ENCODE measurements around the gene SLITRK4. TPM values are rescaled to one million over a fixed set of nuclear protein-coding genes. Genes with fewer than 3 reads are reported as not detected.

SLITRK4 gene, protein sequence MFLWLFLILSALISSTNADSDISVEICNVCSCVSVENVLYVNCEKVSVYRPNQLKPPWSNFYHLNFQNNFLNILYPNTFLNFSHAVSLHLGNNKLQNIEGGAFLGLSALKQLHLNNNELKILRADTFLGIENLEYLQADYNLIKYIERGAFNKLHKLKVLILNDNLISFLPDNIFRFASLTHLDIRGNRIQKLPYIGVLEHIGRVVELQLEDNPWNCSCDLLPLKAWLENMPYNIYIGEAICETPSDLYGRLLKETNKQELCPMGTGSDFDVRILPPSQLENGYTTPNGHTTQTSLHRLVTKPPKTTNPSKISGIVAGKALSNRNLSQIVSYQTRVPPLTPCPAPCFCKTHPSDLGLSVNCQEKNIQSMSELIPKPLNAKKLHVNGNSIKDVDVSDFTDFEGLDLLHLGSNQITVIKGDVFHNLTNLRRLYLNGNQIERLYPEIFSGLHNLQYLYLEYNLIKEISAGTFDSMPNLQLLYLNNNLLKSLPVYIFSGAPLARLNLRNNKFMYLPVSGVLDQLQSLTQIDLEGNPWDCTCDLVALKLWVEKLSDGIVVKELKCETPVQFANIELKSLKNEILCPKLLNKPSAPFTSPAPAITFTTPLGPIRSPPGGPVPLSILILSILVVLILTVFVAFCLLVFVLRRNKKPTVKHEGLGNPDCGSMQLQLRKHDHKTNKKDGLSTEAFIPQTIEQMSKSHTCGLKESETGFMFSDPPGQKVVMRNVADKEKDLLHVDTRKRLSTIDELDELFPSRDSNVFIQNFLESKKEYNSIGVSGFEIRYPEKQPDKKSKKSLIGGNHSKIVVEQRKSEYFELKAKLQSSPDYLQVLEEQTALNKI
- total RNA-seq: 3.4 and 5.1 TPM in 2 replicates

DNA sequence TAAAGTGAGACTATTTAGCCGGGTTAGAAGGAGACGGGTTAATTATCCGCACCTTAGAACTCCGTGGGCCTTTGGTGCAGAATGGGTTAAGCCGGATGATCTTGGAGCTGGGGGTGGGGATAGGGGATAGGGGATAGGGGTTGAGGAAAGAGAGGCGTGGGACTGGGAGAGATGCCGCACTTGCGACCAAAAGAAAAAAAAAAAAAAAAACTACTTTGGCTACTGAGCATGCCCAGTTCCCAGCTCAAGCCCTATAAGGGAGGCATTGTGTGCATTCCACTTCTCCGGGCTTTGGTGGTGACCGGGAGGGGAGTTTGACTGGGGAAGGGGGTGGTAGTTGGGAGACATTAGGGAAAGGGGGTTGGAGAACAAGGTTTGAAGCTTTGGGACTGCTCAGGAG is at the start of gene SLITRK4:
Gene SLITRK4 (minus strand): TSS at position 187 of the 400 bp plus-strand sequence. CDS start 4,993 bp downstream, outside the sequence.
- Histone ChIP-seq H3K4me3 (ENCODE audit: low read depth, low read length) (peak within 1 kb of the TSS; percentile 61), H3K36me3 (ENCODE audit: control insufficient read depth, insufficient read depth, low read length) (no peaks in the 10 kb centered on the region), H3K27me3 (ENCODE audit: control insufficient read depth, insufficient read depth, low read length) (no peaks in the 10 kb centered on the region)
- TF ChIP-seq, protein P1, sequence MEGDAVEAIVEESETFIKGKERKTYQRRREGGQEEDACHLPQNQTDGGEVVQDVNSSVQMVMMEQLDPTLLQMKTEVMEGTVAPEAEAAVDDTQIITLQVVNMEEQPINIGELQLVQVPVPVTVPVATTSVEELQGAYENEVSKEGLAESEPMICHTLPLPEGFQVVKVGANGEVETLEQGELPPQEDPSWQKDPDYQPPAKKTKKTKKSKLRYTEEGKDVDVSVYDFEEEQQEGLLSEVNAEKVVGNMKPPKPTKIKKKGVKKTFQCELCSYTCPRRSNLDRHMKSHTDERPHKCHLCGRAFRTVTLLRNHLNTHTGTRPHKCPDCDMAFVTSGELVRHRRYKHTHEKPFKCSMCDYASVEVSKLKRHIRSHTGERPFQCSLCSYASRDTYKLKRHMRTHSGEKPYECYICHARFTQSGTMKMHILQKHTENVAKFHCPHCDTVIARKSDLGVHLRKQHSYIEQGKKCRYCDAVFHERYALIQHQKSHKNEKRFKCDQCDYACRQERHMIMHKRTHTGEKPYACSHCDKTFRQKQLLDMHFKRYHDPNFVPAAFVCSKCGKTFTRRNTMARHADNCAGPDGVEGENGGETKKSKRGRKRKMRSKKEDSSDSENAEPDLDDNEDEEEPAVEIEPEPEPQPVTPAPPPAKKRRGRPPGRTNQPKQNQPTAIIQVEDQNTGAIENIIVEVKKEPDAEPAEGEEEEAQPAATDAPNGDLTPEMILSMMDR (IDR thresholded peaks at IDR 0.05; ENCODE audit: insufficient read depth, low read length, poor library complexity, severe bottlenecking): no peak
- no peak for DNase-seq (ENCODE audit: low read depth)

DNA sequence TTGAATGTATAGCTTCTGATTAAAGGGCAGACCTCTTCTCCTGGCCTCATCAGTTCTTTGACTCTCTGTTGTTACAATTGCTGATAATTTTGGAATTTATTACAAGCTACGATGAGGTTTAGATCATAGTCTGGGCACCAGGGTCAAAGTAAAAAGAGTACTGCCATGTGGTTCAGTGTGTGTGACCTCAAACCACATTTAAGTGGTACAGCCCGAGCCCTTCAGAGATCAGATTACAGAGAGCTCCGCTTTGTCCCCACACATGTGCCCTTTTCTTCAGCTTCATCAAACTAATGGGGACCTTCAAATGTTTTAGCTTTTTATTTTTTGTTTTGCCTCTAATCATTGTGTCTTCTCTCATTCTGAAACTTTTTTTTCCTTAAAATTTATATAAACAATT is 47.6 kb upstream of the SLITRK4 start:
- Histone ChIP-seq H3K27me3 (ENCODE audit: control insufficient read depth, insufficient read depth, low read length) (no peaks in the 10 kb centered on the region), H3K4me3 (ENCODE audit: low read depth, low read length) (no peak overlapping the region), H3K36me3 (ENCODE audit: control insufficient read depth, insufficient read depth, low read length) (no peaks in the 10 kb centered on the region)
- TF ChIP-seq, protein P1 (IDR thresholded peaks at IDR 0.05; ENCODE audit: insufficient read depth, low read length, poor library complexity, severe bottlenecking): no peak
- no peak for DNase-seq (ENCODE audit: low read depth)

DNA sequence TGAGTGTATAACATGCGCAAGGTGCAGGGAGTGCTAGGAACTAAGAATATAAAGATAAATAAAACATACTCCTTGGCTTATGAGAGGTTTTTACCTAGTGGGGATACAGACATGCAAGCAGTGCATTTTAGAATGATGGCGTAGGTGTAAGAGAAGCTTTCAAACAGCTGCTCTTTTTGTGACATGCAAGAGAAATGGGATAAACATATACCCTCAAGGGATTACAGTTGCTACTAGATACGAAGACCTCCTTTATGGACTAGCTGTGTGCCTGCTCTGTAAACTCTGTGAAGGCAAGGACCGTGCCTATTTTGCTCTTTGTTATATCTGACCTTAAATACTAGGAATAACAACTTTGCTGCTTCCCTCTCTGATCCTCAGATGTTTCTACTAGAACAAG is 39.0 kb upstream of the SLITRK4 start:
- H3K36me3 ChIP-seq (ENCODE audit: control insufficient read depth, insufficient read depth, low read length): no peaks in the 10 kb centered on the region
- no peak overlapping the region for H3K4me3 ChIP-seq (ENCODE audit: low read depth, low read length)
- no peak for DNase-seq (ENCODE audit: low read depth)
- TF ChIP-seq, protein P1 (IDR thresholded peaks at IDR 0.05; ENCODE audit: insufficient read depth, low read length, poor library complexity, severe bottlenecking): no peak
- no peaks in the 10 kb centered on the region for H3K27me3 ChIP-seq (ENCODE audit: control insufficient read depth, insufficient read depth, low read length)

DNA sequence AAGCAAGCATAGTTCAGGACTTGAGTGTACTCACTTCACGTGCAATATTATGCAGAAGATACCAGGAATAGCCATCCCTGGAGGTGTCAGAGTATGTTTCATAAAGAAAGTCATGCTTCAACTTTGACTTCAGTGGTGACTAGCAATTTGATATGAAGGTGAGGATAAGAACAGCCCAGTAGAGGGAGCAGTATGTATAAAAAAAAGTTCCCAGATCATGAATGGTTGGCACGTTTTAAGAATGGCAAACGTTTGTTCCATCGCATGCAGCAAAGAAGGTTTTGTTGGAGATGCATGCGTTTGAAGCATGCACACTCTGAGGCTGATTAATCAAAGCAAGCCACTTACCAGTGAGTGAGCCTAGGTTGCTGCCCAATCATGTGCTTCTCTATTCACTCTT is 33.5 kb upstream of the SLITRK4 start:
- no peak for DNase-seq (ENCODE audit: low read depth)
- Histone ChIP-seq H3K36me3 (ENCODE audit: control insufficient read depth, insufficient read depth, low read length) (no peaks in the 10 kb centered on the region), H3K27me3 (ENCODE audit: control insufficient read depth, insufficient read depth, low read length) (no peaks in the 10 kb centered on the region), H3K4me3 (ENCODE audit: low read depth, low read length) (no peak overlapping the region)
- TF ChIP-seq, protein P1 (IDR thresholded peaks at IDR 0.05; ENCODE audit: insufficient read depth, low read length, poor library complexity, severe bottlenecking): peak; percentile 30

DNA sequence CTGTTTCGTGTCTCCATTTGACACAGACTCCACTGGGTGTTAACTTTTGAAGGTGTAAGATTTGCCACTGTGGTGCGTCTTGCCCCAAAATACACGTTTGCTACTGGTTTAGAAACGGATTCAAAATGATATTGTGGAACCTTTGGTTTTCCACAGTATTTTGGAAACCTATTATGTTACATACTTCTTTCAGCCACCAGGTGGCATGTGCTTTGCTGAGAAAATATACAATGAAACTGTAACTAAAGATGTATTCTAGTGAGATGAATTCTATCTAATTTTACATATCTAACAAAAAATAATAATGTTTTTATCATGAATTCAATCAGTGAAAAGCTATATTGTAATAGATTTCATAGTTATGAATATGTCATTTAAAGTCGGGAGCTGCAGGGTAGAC is 28.4 kb upstream of the SLITRK4 start:
- H3K27me3 ChIP-seq (ENCODE audit: control insufficient read depth, insufficient read depth, low read length): no peaks in the 10 kb centered on the region
- no peak overlapping the region for H3K4me3 ChIP-seq (ENCODE audit: low read depth, low read length)
- TF ChIP-seq, protein P1 (IDR thresholded peaks at IDR 0.05; ENCODE audit: insufficient read depth, low read length, poor library complexity, severe bottlenecking): peak; percentile 65
- DNase-seq (ENCODE audit: low read depth): no peak
- H3K36me3 ChIP-seq (ENCODE audit: control insufficient read depth, insufficient read depth, low read length): no peaks in the 10 kb centered on the region

Measured in kidney epithelial cell (primary cell).